Natural killer cell (primary cell): ENCODE data around the gene SDC3. TPM values are rescaled to one million over a fixed set of nuclear protein-coding genes. Genes with fewer than 3 reads are reported as not detected.

Experiments used
- ATAC-seq, 3 donors: fragments of 150-1000 bp in 2 of 3; fragments of 200-7000 bp in 1 of 3; cut with Tn5 transposase; 1 replicate in 1 of 3; 2 replicates in 2 of 3; pipeline ENCODE4 v1.10.0; 2021; ENCODE audit warnings: mild to moderate bottlenecking in 2 of 3, moderate library complexity in 2 of 3
- DNase-seq, 2 donors: peaks; one replicate each; pipeline versions ENCODE4 v3.0.0 to v3.0.0-alpha.2; 2013 to 2021; ENCODE audit warnings: mixed read lengths in 1 of 2
- H3K27ac ChIP-seq: one replicate; pipeline ENCODE4 v1.5.1; 2013; ENCODE audit warnings: mild to moderate bottlenecking, low read length
- H3K27me3 ChIP-seq: one replicate; pipeline ENCODE4 v1.6.1; 2013; ENCODE audit warnings: low read length; ENCODE audit not compliant: control insufficient read depth, insufficient read depth
- H3K36me3 ChIP-seq: one replicate; pipeline ENCODE4 v1.6.1; 2013; ENCODE audit warnings: low read length; ENCODE audit not compliant: control insufficient read depth, insufficient read depth
- H3K4me1 ChIP-seq: one replicate; pipeline ENCODE4 v1.6.1; 2013; ENCODE audit warnings: low read length; ENCODE audit not compliant: control insufficient read depth, insufficient read depth
- H3K4me3 ChIP-seq: one replicate; pipeline ENCODE4 v1.5.1; 2013; ENCODE audit warnings: low read length
- H3K9me3 ChIP-seq: one replicate; pipeline ENCODE4 v1.6.1; 2013; ENCODE audit warnings: low read length; ENCODE audit not compliant: control insufficient read depth, insufficient read depth
- H3K27ac Mint-ChIP-seq, 2 donors: one replicate each; pipeline ENCODE4 v1.8.0; 2022; ENCODE audit warnings: mild to moderate bottlenecking in 2 of 2, mixed read lengths in 2 of 2, moderate library complexity in 1 of 2
- H3K27me3 Mint-ChIP-seq, 2 donors: one replicate each; pipeline ENCODE4 v1.8.0; 2022; ENCODE audit warnings: low read depth in 2 of 2, mixed read lengths in 2 of 2
- H3K36me3 Mint-ChIP-seq: one replicate; pipeline ENCODE4 v1.8.0; 2022; ENCODE audit warnings: mixed read lengths
- H3K4me1 Mint-ChIP-seq, 2 donors: one replicate each; pipeline ENCODE4 v1.8.0; 2022; ENCODE audit warnings: mixed read lengths in 2 of 2
- H3K4me3 Mint-ChIP-seq: one replicate; pipeline ENCODE4 v1.8.0; 2022; ENCODE audit warnings: mild to moderate bottlenecking, moderate library complexity, mixed read lengths
- H3K9me3 Mint-ChIP-seq, 2 donors: one replicate each; pipeline ENCODE4 v1.8.0; 2022; ENCODE audit warnings: mixed read lengths in 2 of 2
- CTCF ChIP-seq: fragments of 200-600 bp; IDR thresholded peaks from one replicate; pipeline ENCODE4 v1.8.0; 2022; ENCODE audit warnings: antibody characterized with exemption
- WGBS: methylation state at CpG from one replicate; pipeline ENCODE4 v1.1.7; 2013; ENCODE audit warnings: missing lambda C conversion rate; ENCODE audit not compliant: insufficient coverage; 5-methylcytosine and 5-hydroxymethylcytosine counted together
- intact Hi-C: fragments of 100-400 bp; cut with micrococcal nuclease; formaldehyde crosslinking; loops from one replicate; pipeline ENCODE4 v1.14.2; 2022
- total RNA-seq, 4 donors: library from RNA; stranded (reverse); fragments of 120-200 nt in 1 of 4; gene quantifications; one replicate each; pipeline versions ENCODE4 v1.2.3 to v1.2.4, GENCODE V29; 2013 to 2022

Gene SDC3
- total RNA-seq, 3 donors from 2014 or later (not counting 1 experiment from before 2014, with no cell fraction given) = 0.33 to 0.63 TPM; not detected in 1

- no peak for TF ChIP-seq CTCF
- 75% methylated on average over 18 of the region's 18 CpGs for WGBS
- no peak overlapping the region for H3K4me3 Mint-ChIP-seq
- no peaks in the 10 kb centered on the region for H3K4me1 ChIP-seq
- H3K9me3 ChIP-seq = no peaks in the 10 kb centered on the region
- H3K9me3 Mint-ChIP-seq = no peaks in the 10 kb centered on the region
- H3K27me3 ChIP-seq = peaks cover 6% of the 10 kb centered on the region
- intact Hi-C loops = no loop called here
- DNase-seq = no peak
- H3K4me3 ChIP-seq = no peak overlapping the region
- ATAC-seq = no peak
- no peak overlapping the region for H3K27ac ChIP-seq
- H3K36me3 Mint-ChIP-seq = no peaks in the 10 kb centered on the region
- no peaks in the 10 kb centered on the region for H3K36me3 ChIP-seq
- no peak overlapping the region for H3K27ac Mint-ChIP-seq
- peaks cover 34 to 49% of the 10 kb centered on the region in 2 donors for H3K27me3 Mint-ChIP-seq
- H3K4me1 Mint-ChIP-seq = no peaks in the 10 kb centered on the region
Observed at GRCh38 chr1:30883389-30884172, 25.0 kb downstream of the SDC3 start.

- TF ChIP-seq CTCF = no peak
- 84% methylated on average over 14 of the region's 14 CpGs for WGBS
- no peaks in the 10 kb centered on the region for H3K36me3 ChIP-seq
- intact Hi-C loops = no loop called here
- Mint-ChIP-seq H3K4me1 (no peaks in the 10 kb centered on the region), H3K27me3 (peaks cover 34 to 54% of the 10 kb centered on the region in 2 donors), H3K36me3 (no peaks in the 10 kb centered on the region), H3K27ac (no peak overlapping the region), H3K4me3 (no peak overlapping the region), H3K9me3 (no peaks in the 10 kb centered on the region)
- ATAC-seq (no peak), DNase-seq (no peak)
- H3K27ac ChIP-seq = no peak overlapping the region
- H3K4me3 ChIP-seq = no peak overlapping the region
- no peaks in the 10 kb centered on the region for H3K4me1 ChIP-seq
- H3K9me3 ChIP-seq = no peaks in the 10 kb centered on the region
- H3K27me3 ChIP-seq = peaks cover 7% of the 10 kb centered on the region
Observed at GRCh38 chr1:30882678-30883388, 25.7 kb downstream of the SDC3 start.

GRCh38 chr1:30881319-30882181 is 27.0 kb downstream of the SDC3 start:
- Histone ChIP-seq H3K27ac (no peak overlapping the region), H3K27me3 (peaks cover 12% of the 10 kb centered on the region), H3K4me3 (no peak overlapping the region), H3K9me3 (no peaks in the 10 kb centered on the region), H3K36me3 (no peaks in the 10 kb centered on the region), H3K4me1 (no peaks in the 10 kb centered on the region)
- ATAC-seq = no peak
- H3K4me3 Mint-ChIP-seq = no peak overlapping the region
- intact Hi-C loops = no loop called here
- H3K27ac Mint-ChIP-seq = no peak overlapping the region
- WGBS = 65% methylated on average over 25 of the region's 25 CpGs
- H3K36me3 Mint-ChIP-seq = no peaks in the 10 kb centered on the region
- H3K9me3 Mint-ChIP-seq = no peaks in the 10 kb centered on the region
- no peak for TF ChIP-seq CTCF
- peaks cover 25 to 55% of the 10 kb centered on the region in 2 donors for H3K27me3 Mint-ChIP-seq
- DNase-seq = no peak
- H3K4me1 Mint-ChIP-seq = no peaks in the 10 kb centered on the region
